ENCODE data around the gene ALKBH5.

Gene ALKBH5

DNA sequence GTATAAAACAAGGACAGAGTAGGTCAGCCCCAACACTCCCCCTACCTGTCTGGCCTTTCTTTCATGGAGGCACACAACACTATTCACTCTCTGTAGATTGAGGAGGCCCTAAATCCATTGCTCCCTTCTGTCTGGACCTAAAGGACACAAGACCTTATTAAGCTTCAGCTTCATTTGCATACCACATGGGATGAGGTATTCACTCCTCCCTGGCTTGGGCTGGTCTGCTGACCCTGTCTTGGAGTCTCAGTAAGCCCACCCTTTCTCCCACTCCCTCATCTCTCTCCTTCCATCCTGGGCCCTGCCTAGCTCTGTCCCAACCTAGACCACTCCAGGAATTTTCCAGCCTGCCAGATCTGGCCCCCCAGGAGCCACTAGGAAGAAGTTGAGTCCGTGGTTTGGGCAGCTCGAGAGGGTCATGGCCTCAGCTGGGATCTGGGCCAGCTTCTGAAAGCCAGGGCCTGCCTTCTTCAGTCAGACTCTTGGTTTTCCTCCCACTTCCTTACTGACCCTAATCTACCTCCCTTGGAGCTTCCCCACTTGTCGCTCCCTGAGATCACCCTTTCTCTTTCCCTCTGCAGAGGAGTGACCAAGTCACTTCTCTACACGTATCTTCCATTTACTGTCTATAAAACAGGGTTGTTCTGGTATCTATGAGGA lies 35.3 kb downstream of the ALKBH5 start:
- CTCF ChIA-PET = interaction anchor here (0.5 to 1.8 kb wide), 7 partner anchors 9 to 134 kb away, joined by 3 to 5 read pairs (median 3); partner anchors contain the start of genes SMCR8 and TOP3A
- POLR2A ChIA-PET = interaction anchor here (0.6 kb wide), 1 partner anchor 483 kb away, joined by 3 read pairs; no protein-coding TSS in a partner anchor
- no peak overlapping the region for H3K4me3 ChIP-seq (ENCODE audit: low read depth, low read length)
- H3K27ac ChIP-seq (ENCODE audit: extremely low read depth, low read depth, low read length) = no peak overlapping the region
- no peaks in the 10 kb centered on the region for H3K4me1 ChIP-seq (ENCODE audit: control insufficient read depth, insufficient read depth, low read length)
- TF ChIP-seq, protein P1, sequence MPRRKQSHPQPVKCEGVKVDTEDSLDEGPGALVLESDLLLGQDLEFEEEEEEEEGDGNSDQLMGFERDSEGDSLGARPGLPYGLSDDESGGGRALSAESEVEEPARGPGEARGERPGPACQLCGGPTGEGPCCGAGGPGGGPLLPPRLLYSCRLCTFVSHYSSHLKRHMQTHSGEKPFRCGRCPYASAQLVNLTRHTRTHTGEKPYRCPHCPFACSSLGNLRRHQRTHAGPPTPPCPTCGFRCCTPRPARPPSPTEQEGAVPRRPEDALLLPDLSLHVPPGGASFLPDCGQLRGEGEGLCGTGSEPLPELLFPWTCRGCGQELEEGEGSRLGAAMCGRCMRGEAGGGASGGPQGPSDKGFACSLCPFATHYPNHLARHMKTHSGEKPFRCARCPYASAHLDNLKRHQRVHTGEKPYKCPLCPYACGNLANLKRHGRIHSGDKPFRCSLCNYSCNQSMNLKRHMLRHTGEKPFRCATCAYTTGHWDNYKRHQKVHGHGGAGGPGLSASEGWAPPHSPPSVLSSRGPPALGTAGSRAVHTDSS (tag by site-specific recombination; IDR thresholded peaks at IDR 0.05) = no peak
- TF ChIP-seq GLI2 (tag by site-specific recombination; IDR thresholded peaks at IDR 0.05; ENCODE audit: borderline replicate concordance, low read depth) (no peak), SCRT1 (tag by site-specific recombination; IDR thresholded peaks at IDR 0.05; ENCODE audit: borderline replicate concordance) (peak; percentile 72; the same call in 1 of the 2 replicates), ZNF140 (tag by site-specific recombination; IDR thresholded peaks at IDR 0.05) (no peak), SCRT2 (tag by site-specific recombination; IDR thresholded peaks at IDR 0.05) (peak; percentile 93), ZNF394 (tag by site-specific recombination; IDR thresholded peaks at IDR 0.05; ENCODE audit: borderline replicate concordance) (no peak), ZBTB17 (tag by site-specific recombination; IDR thresholded peaks at IDR 0.05) (0 out of 2 replicates have a peak, but pooled peaks have one; percentile 31), ZNF692 (tag by site-specific recombination; IDR thresholded peaks at IDR 0.05) (no peak), ZNF221 (tag by site-specific recombination; IDR thresholded peaks at IDR 0.05; ENCODE audit: borderline replicate concordance) (no peak), ZNF132 (tag by site-specific recombination; IDR thresholded peaks at IDR 0.05; ENCODE audit: borderline replicate concordance) (no peak)
- TF ChIP-seq, protein P2, sequence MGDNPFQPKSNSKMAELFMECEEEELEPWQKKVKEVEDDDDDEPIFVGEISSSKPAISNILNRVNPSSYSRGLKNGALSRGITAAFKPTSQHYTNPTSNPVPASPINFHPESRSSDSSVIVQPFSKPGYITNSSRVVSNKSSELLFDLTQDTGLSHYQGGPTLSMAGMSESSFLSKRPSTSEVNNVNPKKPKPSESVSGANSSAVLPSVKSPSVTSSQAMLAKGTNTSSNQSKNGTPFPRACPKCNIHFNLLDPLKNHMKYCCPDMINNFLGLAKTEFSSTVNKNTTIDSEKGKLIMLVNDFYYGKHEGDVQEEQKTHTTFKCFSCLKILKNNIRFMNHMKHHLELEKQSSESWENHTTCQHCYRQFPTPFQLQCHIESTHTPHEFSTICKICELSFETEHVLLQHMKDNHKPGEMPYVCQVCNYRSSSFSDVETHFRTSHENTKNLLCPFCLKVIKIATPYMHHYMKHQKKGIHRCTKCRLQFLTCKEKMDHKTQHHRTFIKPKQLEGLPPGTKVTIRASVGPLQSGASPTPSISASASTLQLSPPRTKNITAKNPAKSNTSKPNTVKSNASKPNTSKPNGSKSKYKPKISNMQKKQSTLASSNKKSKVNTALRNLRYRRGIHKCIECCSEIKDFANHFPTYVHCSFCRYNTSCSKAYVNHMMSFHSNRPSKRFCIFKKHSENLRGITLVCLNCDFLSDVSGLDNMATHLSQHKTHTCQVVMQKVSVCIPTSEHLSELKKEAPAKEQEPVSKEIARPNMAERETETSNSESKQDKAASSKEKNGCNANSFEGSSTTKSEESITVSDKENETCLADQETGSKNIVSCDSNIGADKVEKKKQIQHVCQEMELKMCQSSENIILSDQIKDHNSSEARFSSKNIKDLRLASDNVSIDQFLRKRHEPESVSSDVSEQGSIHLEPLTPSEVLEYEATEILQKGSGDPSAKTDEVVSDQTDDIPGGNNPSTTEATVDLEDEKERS (tag by site-specific recombination; IDR thresholded peaks at IDR 0.05) = no peak
- no peaks in the 10 kb centered on the region for H3K9me3 ChIP-seq (ENCODE audit: control insufficient read depth, insufficient read depth, low read depth, low read length)
- H3K36me3 ChIP-seq (ENCODE audit: control insufficient read depth in 2 of 2, insufficient read depth in 1 of 2, low read length in 2 of 2) = no peaks in the 10 kb centered on the region

DNA sequence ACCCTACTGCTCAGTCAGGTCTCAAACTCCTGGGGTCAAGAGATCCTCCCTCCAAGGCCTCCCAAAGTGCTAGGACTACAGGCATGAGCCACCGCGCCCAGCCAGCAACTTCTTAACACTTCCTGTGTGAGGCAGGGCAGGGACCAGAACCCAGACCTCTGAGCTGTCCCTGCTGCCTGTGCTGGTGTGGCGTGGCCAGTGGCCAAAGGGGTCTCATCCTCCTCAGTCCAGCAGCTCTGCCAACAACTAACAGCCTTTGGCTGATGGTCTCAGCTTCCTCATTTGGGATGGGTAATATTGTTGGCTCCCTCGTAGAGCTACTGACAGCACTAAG lies 40.4 kb downstream of the ALKBH5 start:
- Histone ChIP-seq H3K4me1 (ENCODE audit: control insufficient read depth, insufficient read depth, low read length) (peaks cover 4% of the 10 kb centered on the region; the same call in 1 of the 2 replicates), H3K4me3 (ENCODE audit: low read depth, low read length) (no peak overlapping the region), H3K36me3 (ENCODE audit: control insufficient read depth in 2 of 2, insufficient read depth in 1 of 2, low read length in 2 of 2) (no peaks in the 10 kb centered on the region), H3K27ac (ENCODE audit: extremely low read depth, low read depth, low read length) (no peak overlapping the region), H3K9me3 (ENCODE audit: control insufficient read depth, insufficient read depth, low read depth, low read length) (no peaks in the 10 kb centered on the region)
- no peak for TF ChIP-seq ZNF341 (tag by site-specific recombination; IDR thresholded peaks at IDR 0.05; ENCODE audit: low read depth)
- TF ChIP-seq ZNF335 (tag by site-specific recombination; conservative IDR thresholded peaks at IDR 0.05) = peak; percentile 70
- CTCF ChIA-PET = interaction anchor here (0.6 to 1.9 kb wide), 8 partner anchors 9 to 675 kb away, joined by 3 to 7 read pairs (median 3); no protein-coding TSS in a partner anchor
- POLR2A ChIA-PET = interaction anchor here (1.3 kb wide), 1 partner anchor 136 kb away, joined by 3 read pairs; no protein-coding TSS in a partner anchor

Measured in HEK293 (cell line).